ENCODE measurements around the gene SNX20. TPM values are rescaled to one million over a fixed set of nuclear protein-coding genes. Genes with fewer than 3 reads are reported as not detected.

Gene SNX20
- total and polyA plus RNA-seq, 9 donors, result 0.75 to 1.6 (median 1.3) TPM

- Histone ChIP-seq H3K9me3 (replicated peaks; ENCODE audit: control insufficient read depth, low read depth, low read length) (no peaks in the 10 kb centered on the region), H3K27ac (ENCODE audit: low read length) (peak overlapping the region; percentile 40), H3K27me3 (ENCODE audit: control insufficient read depth, insufficient read depth, low read length) (peaks cover 2% of the 10 kb centered on the region), H3K36me3 (ENCODE audit: control insufficient read depth, insufficient read depth, low read length) (peaks cover 3% of the 10 kb centered on the region), H3K4me3 (ENCODE audit: low read length) (no peak overlapping the region), H3K4me1 (ENCODE audit: control insufficient read depth, insufficient read depth, low read length) (peaks cover 30% of the 10 kb centered on the region)
- WGBS (ENCODE audit: insufficient coverage), result 36% methylated on average over 3 of the region's 4 CpGs
- no peak for DNase-seq
These were observed 54.2 kb downstream of the SNX20 start for GRCh38 chr16:50626868-50627267.

- Histone ChIP-seq H3K27ac (ENCODE audit: low read length) (no peak overlapping the region), H3K4me3 (ENCODE audit: low read length) (no peak overlapping the region), H3K27me3 (ENCODE audit: control insufficient read depth, insufficient read depth, low read length) (no peaks in the 10 kb centered on the region), H3K9me3 (replicated peaks; ENCODE audit: control insufficient read depth, low read depth, low read length) (no peaks in the 10 kb centered on the region), H3K4me1 (ENCODE audit: control insufficient read depth, insufficient read depth, low read length) (peaks cover 30% of the 10 kb centered on the region), H3K36me3 (ENCODE audit: control insufficient read depth, insufficient read depth, low read length) (no peaks in the 10 kb centered on the region)
- WGBS (ENCODE audit: insufficient coverage), result 97% methylated on average over 11 of the region's 12 CpGs
- DNase-seq, result no peak
These were observed 55.7 kb downstream of the SNX20 start for GRCh38 chr16:50625374-50625773.

- no peaks in the 10 kb centered on the region for H3K36me3 ChIP-seq (ENCODE audit: control insufficient read depth, insufficient read depth, low read length)
- WGBS (ENCODE audit: insufficient coverage), result 83% methylated on average over 3 of the region's 8 CpGs
- H3K4me1 ChIP-seq (ENCODE audit: control insufficient read depth, insufficient read depth, low read length), result peaks cover 30% of the 10 kb centered on the region
- H3K4me3 ChIP-seq (ENCODE audit: low read length), result no peak overlapping the region
- H3K9me3 ChIP-seq (replicated peaks; ENCODE audit: control insufficient read depth, low read depth, low read length), result no peaks in the 10 kb centered on the region
- DNase-seq, result no peak
- no peak overlapping the region for H3K27ac ChIP-seq (ENCODE audit: low read length)
- H3K27me3 ChIP-seq (ENCODE audit: control insufficient read depth, insufficient read depth, low read length), result peaks cover 2% of the 10 kb centered on the region
These were observed 56.6 kb downstream of the SNX20 start for GRCh38 chr16:50624449-50624970.

- Histone ChIP-seq H3K27me3 (ENCODE audit: control insufficient read depth, insufficient read depth, low read length) (peaks cover 2% of the 10 kb centered on the region), H3K27ac (ENCODE audit: low read length) (no peak overlapping the region)
- 93% methylated on average over 7 of the region's 16 CpGs for WGBS (ENCODE audit: insufficient coverage)
These were observed 58.3 kb downstream of the SNX20 start for GRCh38 chr16:50622643-50623369.

GRCh38 chr16:50622029-50622428, 59.1 kb downstream of the SNX20 start:
- Histone ChIP-seq H3K27me3 (ENCODE audit: control insufficient read depth, insufficient read depth, low read length) (peaks cover 2% of the 10 kb centered on the region), H3K9me3 (replicated peaks; ENCODE audit: control insufficient read depth, low read depth, low read length) (no peaks in the 10 kb centered on the region), H3K4me1 (ENCODE audit: control insufficient read depth, insufficient read depth, low read length) (peaks cover 37% of the 10 kb centered on the region), H3K4me3 (ENCODE audit: low read length) (no peak overlapping the region), H3K36me3 (ENCODE audit: control insufficient read depth, insufficient read depth, low read length) (no peaks in the 10 kb centered on the region), H3K27ac (ENCODE audit: low read length) (no peak overlapping the region)
- 91% methylated on average over 7 of the region's 7 CpGs for WGBS (ENCODE audit: insufficient coverage)
- DNase-seq, result no peak

More at GRCh38 chr16:50622643-50623369, 58.3 kb downstream of the SNX20 start:
- Histone ChIP-seq H3K4me1 (ENCODE audit: control insufficient read depth, insufficient read depth, low read length) (peaks cover 37% of the 10 kb centered on the region), H3K36me3 (ENCODE audit: control insufficient read depth, insufficient read depth, low read length) (no peaks in the 10 kb centered on the region), H3K4me3 (ENCODE audit: low read length) (no peak overlapping the region), H3K9me3 (replicated peaks; ENCODE audit: control insufficient read depth, low read depth, low read length) (no peaks in the 10 kb centered on the region)
- no peak for DNase-seq

Other genes starting within 250 kb of the SNX20 start
- 4.2 TPM for gene NKD1, start 132.9 kb downstream of the SNX20 start, total RNA-seq
- gene NKD1, start 132.9 kb downstream of the SNX20 start, polyA plus RNA-seq (ENCODE audit: insufficient read depth in 1 of 8, insufficient read length in 8 of 8, low replicate concordance in 1 of 8), result 1 to 10 TPM; 2.8 to 7.7 (median 4.7) TPM
- gene NOD2, start 12.3 kb upstream of the SNX20 start, total RNA-seq, result 1.5 TPM
- 1 to 10 TPM in 7 of 8 donors, under 1 TPM in 1; 0.83 to 2.2 (median 1.7) TPM for gene NOD2, start 12.3 kb upstream of the SNX20 start, polyA plus RNA-seq (ENCODE audit: insufficient read depth in 1 of 8, insufficient read length in 8 of 8, low replicate concordance in 1 of 8)
- gene CYLD, start 60.8 kb upstream of the SNX20 start, total RNA-seq, result 29.1 TPM
- gene CYLD, start 60.8 kb upstream of the SNX20 start, polyA plus RNA-seq (ENCODE audit: insufficient read depth in 1 of 8, insufficient read length in 8 of 8, low replicate concordance in 1 of 8), result 10 to 100 TPM; 18.1 to 28.0 (median 25.0) TPM

Data from muscle of leg (tissue), 11 donors.